GM12878 (cell line): ENCODE measurements around the gene GFOD2. TPM values are rescaled to one million over a fixed set of nuclear protein-coding genes. Genes with fewer than 3 reads are reported as not detected.

Experiments used
- ATAC-seq: fragments of 200-7000 bp; cut with Tn5 transposase; 3 replicates; pipeline ENCODE4 v1.9.1; 2020; ENCODE audit warnings: mild to moderate bottlenecking, moderate library complexity
- BruUV-seq: library from RNA; stranded (reverse); fragments of 400-500 nt; replicated peaks from 2 replicates; lab custom pipeline; 2021; lab: Mats Ljungman, UMichigan
- CTCF ChIA-PET: fragments of 300-600 bp; sonication (Branson Sonifier 250); formaldehyde crosslinking; extraction: SDS; loops from one replicate; lab custom pipeline; 2021; ENCODE audit warnings: inconsistent platforms; lab: Yijun Ruan, JAX
- POLR2A ChIA-PET: fragments of 350-600 bp; formaldehyde crosslinking; extraction: SDS; loops from one replicate; lab custom pipeline; 2021; ENCODE audit warnings: inconsistent platforms; lab: Charles Lee
- RAD21 ChIA-PET: fragments of 300-600 bp; sonication (Branson Sonifier 250); formaldehyde crosslinking; loops from one replicate; lab custom pipeline; 2023; ENCODE audit warnings: antibody characterized with exemption; ENCODE audit not compliant: unreplicated experiment; lab: Charles Lee
- SMC1A ChIA-PET: fragments of 300-600 bp; sonication (Branson Sonifier 250); formaldehyde crosslinking; loops from one replicate; lab custom pipeline; 2023; ENCODE audit not compliant: unreplicated experiment, uncharacterized antibody; lab: Charles Lee
- DNase-seq: peaks from one replicate; pipeline ENCODE4 v3.0.0-alpha.2; 2011; ENCODE audit warnings: low read depth, low spot score
- FAIRE-seq: peaks from 3 replicates; lab custom pipeline; 2011; peaks lifted over from hg19 to GRCh38; lab: Jason Lieb, UNC
- H2AFZ ChIP-seq: 2 replicates; pipeline ENCODE4 v1.6.0; 2011; ENCODE audit warnings: low read depth, low read length, control low read depth; ENCODE audit not compliant: control insufficient read depth
- H3K27ac ChIP-seq: 2 replicates; pipeline ENCODE4 v1.5.1; 2011; ENCODE audit warnings: control low read depth; ENCODE audit not compliant: control insufficient read depth, insufficient read depth
- H3K27me3 ChIP-seq, 2 experiments: replicated peaks in 1 of 2; 2 replicates each; pipeline versions ENCODE4 v1.6.0 to v1.6.1; 2011; ENCODE audit warnings: low read length in 1 of 2; ENCODE audit not compliant: control insufficient read depth in 2 of 2, insufficient read depth in 2 of 2
- H3K36me3 ChIP-seq, 2 experiments: 2 replicates each; pipeline ENCODE4 v1.5.1; 2011; ENCODE audit warnings: low read length in 1 of 2; ENCODE audit not compliant: control insufficient read depth in 2 of 2, insufficient read depth in 2 of 2
- H3K4me1 ChIP-seq: 2 replicates; pipeline ENCODE4 v1.6.1; 2011; ENCODE audit warnings: mild to moderate bottlenecking, low read length, moderate library complexity, mixed read lengths; ENCODE audit not compliant: control insufficient read depth, insufficient read depth
- H3K4me2 ChIP-seq: 2 replicates; pipeline ENCODE4 v1.6.0; 2011; ENCODE audit warnings: control low read depth; ENCODE audit not compliant: control insufficient read depth, insufficient read depth
- H3K4me3 ChIP-seq: fragments of 200-600 bp; sonication (generic); 2 replicates; pipeline ENCODE4 v1.5.1; 2016
- H3K79me2 ChIP-seq: 2 replicates; pipeline ENCODE4 v1.6.0; 2011; ENCODE audit warnings: low read length; ENCODE audit not compliant: control insufficient read depth, insufficient read depth
- H3K9ac ChIP-seq: 2 replicates; pipeline ENCODE4 v1.8.0; 2011; ENCODE audit warnings: low read length, control low read depth, mixed read lengths; ENCODE audit not compliant: control insufficient read depth, insufficient read depth
- H3K9me3 ChIP-seq: replicated peaks from 3 replicates; pipeline ENCODE4 v1.5.1; 2011; ENCODE audit warnings: mild to moderate bottlenecking, low read length; ENCODE audit not compliant: control insufficient read depth, insufficient read depth
- H4K20me1 ChIP-seq: 2 replicates; pipeline ENCODE4 v1.6.0; 2011; ENCODE audit not compliant: control insufficient read depth, insufficient read depth
- DPF2 ChIP-seq: fragments of 450-650 bp; IDR thresholded peaks from 2 replicates; pipeline ENCODE4 v1.6.1; 2017; ENCODE audit warnings: mild to moderate bottlenecking
- FOS ChIP-seq: IDR thresholded peaks from 3 replicates; pipeline ENCODE4 v1.6.1; 2011; ENCODE audit warnings: borderline replicate concordance; ENCODE audit not compliant: insufficient read length; ENCODE audit errors: extremely low read depth
- HSF1 ChIP-seq: fragments of 150-350 bp; IDR thresholded peaks from 2 replicates; pipeline ENCODE4 v1.6.1; 2014; ENCODE audit warnings: mild to moderate bottlenecking, low read depth, low read length
- KAT2A ChIP-seq: conservative IDR thresholded peaks from 2 replicates; pipeline ENCODE4 v1.6.1; 2011; ENCODE audit warnings: low read depth, low read length; ENCODE audit not compliant: control insufficient read depth
- RCOR1 ChIP-seq: conservative IDR thresholded peaks from 2 replicates; pipeline ENCODE4 v1.6.1; 2012; ENCODE audit warnings: low read depth, low read length, improper control_type of control experiment
- SP1 ChIP-seq: IDR thresholded peaks from one replicate; pipeline ENCODE4 v1.6.1; 2011; ENCODE audit warnings: low read depth, low read length
- ZZZ3 ChIP-seq: IDR thresholded peaks from 2 replicates; pipeline ENCODE4 v1.6.1; 2011; ENCODE audit warnings: low read depth; ENCODE audit not compliant: control insufficient read depth, insufficient read length
- WGBS: methylation state at CpG from one replicate; pipeline ENCODE4 v1.1.6; 2016; ENCODE audit warnings: low lambda C conversion rate; ENCODE audit not compliant: insufficient replicate concordance, insufficient coverage; ENCODE audit errors: missing lambda C conversion rate; 5-methylcytosine and 5-hydroxymethylcytosine counted together
- in situ Hi-C: fragments of 300-500 bp; cut with MboI; formaldehyde crosslinking; loops from 9 replicates; pipeline ENCODE4 v1.14.3; 2018; ENCODE audit warnings: mixed read lengths
- intact Hi-C: fragments of 100-400 bp; cut with micrococcal nuclease; formaldehyde crosslinking; loops from one replicate; pipeline ENCODE4 v1.14.2; 2022; ENCODE audit not compliant: unreplicated experiment
- polyA plus RNA-seq, 11 experiments: library from polyadenylated mRNA; depleted of rRNA in 4 of 11; unstranded in 6 of 11; stranded (reverse) in 5 of 11; fragments of >200 nt; fragmentation: Nextera tagmentation in 4 of 11; fragmentation: Illumina TruSeq in 1 of 11; extraction: Ambion mirVana in 4 of 11; extraction: Trizol in 1 of 11; gene quantifications; 1 replicate in 1 of 11; 2 replicates in 10 of 11; pipeline versions ENCODE4 v1.2.1 to v1.2.3, GENCODE V29; 2011 to 2016; ENCODE audit warnings: inconsistent platforms in 2 of 11, missing spikeins in 2 of 11, low read depth in 1 of 11
- total RNA-seq, 4 experiments: library from RNA; depleted of rRNA in 3 of 4; stranded (reverse); fragments of >200 nt in 3 of 4; fragmentation: Illumina TruSeq in 1 of 4; extraction: Trizol in 1 of 4; gene quantifications; 2 replicates each; pipeline versions ENCODE4 v1.2.1 to v1.2.3, GENCODE V29; 2013 to 2021
- TF ChIP-seq, protein P1 (sequence below): fragments of 450-650 bp; IDR thresholded peaks from 2 replicates; pipeline ENCODE4 v1.6.1; 2018; ENCODE audit warnings: mild to moderate bottlenecking, low read depth, moderate library complexity; ENCODE audit not compliant: partially characterized antibody

Gene GFOD2
- total and polyA plus RNA-seq, 10 of the 15 experiments (the other 5 are each of a cell fraction or from before 2014, with no cell fraction given), result 2.0 to 15.9 (median 12.0) TPM

DNA sequence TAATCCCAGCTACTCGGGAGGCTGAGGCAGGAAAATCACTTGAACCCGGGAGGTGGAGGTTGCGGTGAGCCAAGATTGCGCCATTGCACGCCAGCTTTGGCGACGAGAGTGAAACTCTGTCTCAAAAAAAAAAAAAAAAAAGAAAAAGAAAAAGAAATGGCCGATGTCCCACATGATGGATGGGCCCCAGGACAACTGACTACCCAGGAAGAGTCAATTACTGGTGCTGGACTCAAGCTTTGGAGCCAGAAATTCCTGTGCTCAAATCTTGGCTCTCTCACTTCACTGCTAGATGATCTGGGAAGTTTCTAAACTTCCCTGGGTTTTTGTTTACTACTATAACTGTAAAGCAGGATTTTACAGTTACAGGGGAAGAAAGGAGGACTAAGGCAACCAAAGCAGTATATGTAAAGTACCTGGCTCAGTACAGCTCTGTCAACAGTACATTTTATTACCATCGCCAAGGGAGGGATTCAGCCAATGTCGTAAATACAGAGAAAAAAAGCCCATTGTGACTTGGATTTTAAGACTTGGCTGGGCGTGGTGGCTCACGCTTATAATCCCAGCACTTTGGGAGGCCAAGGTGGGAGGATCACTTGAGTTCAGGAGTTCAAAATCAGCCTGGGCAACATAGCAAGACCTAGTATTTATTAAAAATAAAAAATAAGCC lies 40.6 kb downstream of the GFOD2 start:
- 94% methylated on average over 8 of the region's 12 CpGs for WGBS
- DNase-seq (no peak), ATAC-seq (no peak)
- Histone ChIP-seq H3K4me3 (no peak overlapping the region), H2AFZ (no peak overlapping the region), H3K27ac (no peak overlapping the region), H3K36me3 (peaks cover 0 to 1% of the 10 kb centered on the region in 2 experiments; a peak in 1 of 4 replicates), H3K9ac (no peak overlapping the region), H3K4me1 (no peaks in the 10 kb centered on the region), H3K4me2 (no peak overlapping the region), H3K27me3 (no peaks in the 10 kb centered on the region), H4K20me1 (no peaks in the 10 kb centered on the region)
- BruUV-seq, result no TSS peak
- in situ Hi-C loops, result loop anchor here (5.0 kb wide), 1 partner anchor 249 kb away; no protein-coding TSS in a partner anchor
- ChIA-PET CTCF (no interaction called here), RAD21 (no interaction called here), SMC1A (no interaction called here)
- no peak for TF ChIP-seq ZZZ3
- TF ChIP-seq HSF1, result no peak
- TF ChIP-seq, all 136 proteins: peak for 0
- no peak for FAIRE-seq
- H3K9me3 ChIP-seq, result no peaks in the 10 kb centered on the region
- POLR2A ChIA-PET, result no interaction called here
- intact Hi-C loops, result no loop called here
- H3K79me2 ChIP-seq, result no peaks in the 10 kb centered on the region

- no peak overlapping the region for H3K4me3 ChIP-seq
- CTCF ChIA-PET, result interaction anchor here (1.1 kb wide), 2 partner anchors 41 to 139 kb away, joined by 3 to 6 read pairs; partner anchors contain the start of gene GFOD2
Observed at GRCh38 chr16:67677712-67678111, 41.4 kb downstream of the GFOD2 start.

More at GRCh38 chr16:67677712-67678111, 41.4 kb downstream of the GFOD2 start:
- H3K36me3 ChIP-seq, result 0 out of 4 replicates have a peak, but pooled peaks cover 0 to 1% of the 10 kb centered on the region in 2 experiments
- H3K9me3 ChIP-seq, result no peaks in the 10 kb centered on the region
- DNase-seq (no peak), FAIRE-seq (no peak), ATAC-seq (no peak)
- BruUV-seq, result no TSS peak
- no peak overlapping the region for H2AFZ ChIP-seq
- no peak overlapping the region for H3K9ac ChIP-seq
- no peaks in the 10 kb centered on the region for H4K20me1 ChIP-seq
- ChIA-PET SMC1A (no interaction called here), RAD21 (no interaction called here), POLR2A (no interaction called here)
- peaks cover 4% of the 10 kb centered on the region for H3K4me1 ChIP-seq
- H3K27me3 ChIP-seq, result no peaks in the 10 kb centered on the region
- TF ChIP-seq KAT2A (no peak), RCOR1 (no peak), DPF2 (no peak), FOS (no peak), SP1 (no peak)
- TF ChIP-seq, protein P1, sequence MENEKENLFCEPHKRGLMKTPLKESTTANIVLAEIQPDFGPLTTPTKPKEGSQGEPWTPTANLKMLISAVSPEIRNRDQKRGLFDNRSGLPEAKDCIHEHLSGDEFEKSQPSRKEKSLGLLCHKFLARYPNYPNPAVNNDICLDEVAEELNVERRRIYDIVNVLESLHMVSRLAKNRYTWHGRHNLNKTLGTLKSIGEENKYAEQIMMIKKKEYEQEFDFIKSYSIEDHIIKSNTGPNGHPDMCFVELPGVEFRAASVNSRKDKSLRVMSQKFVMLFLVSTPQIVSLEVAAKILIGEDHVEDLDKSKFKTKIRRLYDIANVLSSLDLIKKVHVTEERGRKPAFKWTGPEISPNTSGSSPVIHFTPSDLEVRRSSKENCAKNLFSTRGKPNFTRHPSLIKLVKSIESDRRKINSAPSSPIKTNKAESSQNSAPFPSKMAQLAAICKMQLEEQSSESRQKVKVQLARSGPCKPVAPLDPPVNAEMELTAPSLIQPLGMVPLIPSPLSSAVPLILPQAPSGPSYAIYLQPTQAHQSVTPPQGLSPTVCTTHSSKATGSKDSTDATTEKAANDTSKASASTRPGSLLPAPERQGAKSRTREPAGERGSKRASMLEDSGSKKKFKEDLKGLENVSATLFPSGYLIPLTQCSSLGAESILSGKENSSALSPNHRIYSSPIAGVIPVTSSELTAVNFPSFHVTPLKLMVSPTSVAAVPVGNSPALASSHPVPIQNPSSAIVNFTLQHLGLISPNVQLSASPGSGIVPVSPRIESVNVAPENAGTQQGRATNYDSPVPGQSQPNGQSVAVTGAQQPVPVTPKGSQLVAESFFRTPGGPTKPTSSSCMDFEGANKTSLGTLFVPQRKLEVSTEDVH, result no peak
- WGBS, result 100% methylated on average over 1 of the region's 1 CpG
- no peak overlapping the region for H3K27ac ChIP-seq
- intact Hi-C loops (no loop called here), in situ Hi-C loops (loop anchor here (5.0 kb wide), 1 partner anchor 250 kb away; no protein-coding TSS in a partner anchor)
- H3K79me2 ChIP-seq, result no peaks in the 10 kb centered on the region
- H3K4me2 ChIP-seq, result no peak overlapping the region
